ENCODE data around the gene FAIM2.

FAIM2 gene

GRCh38 chr12:49854976-49855375 lies 48.7 kb downstream of the FAIM2 start:
- ATAC-seq (no peak), DNase-seq (ENCODE audit: low spot score in 2 of 2) (no peak)
- Mint-ChIP-seq H3K4me1 (no peaks in the 10 kb centered on the region), H3K27ac (no peak overlapping the region), H3K9me3 (no peaks in the 10 kb centered on the region), H3K4me3 (no peak overlapping the region), H3K36me3 (no peaks in the 10 kb centered on the region)

GRCh38 chr12:49853671-49854070 lies 50.0 kb downstream of the FAIM2 start:
- H3K4me3 Mint-ChIP-seq, result no peak overlapping the region
- DNase-seq (ENCODE audit: low spot score in 2 of 2), result no peak
- H3K36me3 Mint-ChIP-seq, result no peaks in the 10 kb centered on the region
- no peak for ATAC-seq
- H3K27ac Mint-ChIP-seq, result no peak overlapping the region
- no peaks in the 10 kb centered on the region for H3K9me3 Mint-ChIP-seq
- no peaks in the 10 kb centered on the region for H3K4me1 Mint-ChIP-seq

- no peak overlapping the region for H3K27ac Mint-ChIP-seq
- no peak for DNase-seq (ENCODE audit: low spot score in 2 of 2)
- no peaks in the 10 kb centered on the region for H3K9me3 Mint-ChIP-seq
- peaks cover 22% of the 10 kb centered on the region for H3K4me1 Mint-ChIP-seq
- H3K36me3 Mint-ChIP-seq, result peaks cover 10% of the 10 kb centered on the region
- no peak overlapping the region for H3K4me3 Mint-ChIP-seq
- no peak for ATAC-seq
These were observed 56.5 kb downstream of the FAIM2 start for GRCh38 chr12:49847161-49847560.

GRCh38 chr12:49846032-49846431 lies 57.7 kb downstream of the FAIM2 start:
- Mint-ChIP-seq H3K27ac (no peak overlapping the region), H3K4me3 (no peak overlapping the region), H3K9me3 (no peaks in the 10 kb centered on the region), H3K4me1 (peaks cover 32% of the 10 kb centered on the region), H3K36me3 (peaks cover 13% of the 10 kb centered on the region)
- ATAC-seq (no peak), DNase-seq (ENCODE audit: low spot score in 2 of 2) (no peak)

GRCh38 chr12:49843876-49844437 lies 59.7 kb downstream of the FAIM2 start:
- DNase-seq (ENCODE audit: low spot score in 2 of 2) (no peak), ATAC-seq (no peak)
- H3K4me3 Mint-ChIP-seq, result peak overlapping the region; percentile 91
- no peaks in the 10 kb centered on the region for H3K9me3 Mint-ChIP-seq
- peaks cover 38% of the 10 kb centered on the region for H3K4me1 Mint-ChIP-seq
- peaks cover 13% of the 10 kb centered on the region for H3K36me3 Mint-ChIP-seq
- peak overlapping the region; percentile 95 for H3K27ac Mint-ChIP-seq

GRCh38 chr12:49843411-49843810 lies 60.3 kb downstream of the FAIM2 start:
- no peak for DNase-seq (ENCODE audit: low spot score in 2 of 2)
- Mint-ChIP-seq H3K9me3 (no peaks in the 10 kb centered on the region), H3K36me3 (peaks cover 13% of the 10 kb centered on the region), H3K27ac (peak overlapping the region; percentile 95), H3K4me3 (peak overlapping the region; percentile 91), H3K4me1 (peaks cover 40% of the 10 kb centered on the region)
- no peak for ATAC-seq

- Mint-ChIP-seq H3K4me3 (peak within 1 kb of the TSS; percentile 91), H3K9me3 (no peaks in the 10 kb centered on the region), H3K36me3 (peaks cover 13% of the 10 kb centered on the region), H3K4me1 (peaks cover 42% of the 10 kb centered on the region), H3K27ac (peak within 1 kb of the TSS; percentile 95)
- ATAC-seq (peak; percentile 94), DNase-seq (ENCODE audit: low spot score in 2 of 2) (peak; percentile 92 to 96)
These were observed 61.0 kb downstream of the FAIM2 start, which contains the start of gene BCDIN3D for GRCh38 chr12:49842519-49843352. TSS of gene BCDIN3D (minus strand) at chr12:49843106. CDS start at chr12:49843087, 19 bp downstream.

GRCh38 chr12:49838973-49839633 lies 64.6 kb downstream of the FAIM2 start:
- Mint-ChIP-seq H3K36me3 (peaks cover 13% of the 10 kb centered on the region), H3K9me3 (no peaks in the 10 kb centered on the region), H3K27ac (no peak overlapping the region), H3K4me3 (no peak overlapping the region), H3K4me1 (peaks cover 36% of the 10 kb centered on the region)
- DNase-seq (ENCODE audit: low spot score in 2 of 2) (no peak), ATAC-seq (no peak)

GRCh38 chr12:49832836-49833421 lies 70.8 kb downstream of the FAIM2 start:
- no peaks in the 10 kb centered on the region for H3K9me3 Mint-ChIP-seq
- no peak overlapping the region for H3K27ac Mint-ChIP-seq
- peaks cover 13% of the 10 kb centered on the region for H3K4me1 Mint-ChIP-seq
- DNase-seq (ENCODE audit: low spot score in 2 of 2) (no peak), ATAC-seq (no peak)
- H3K4me3 Mint-ChIP-seq, result no peak overlapping the region
- peaks cover 6% of the 10 kb centered on the region for H3K36me3 Mint-ChIP-seq

GRCh38 chr12:49831717-49832116 lies 72.0 kb downstream of the FAIM2 start:
- peaks cover 24% of the 10 kb centered on the region for H3K4me1 Mint-ChIP-seq
- peaks cover 6% of the 10 kb centered on the region for H3K36me3 Mint-ChIP-seq
- no peak for DNase-seq (ENCODE audit: low spot score in 2 of 2)
- no peak overlapping the region for H3K27ac Mint-ChIP-seq
- ATAC-seq, result no peak
- H3K9me3 Mint-ChIP-seq, result no peaks in the 10 kb centered on the region
- no peak overlapping the region for H3K4me3 Mint-ChIP-seq

GRCh38 chr12:49828133-49829091 lies 75.3 kb downstream of the FAIM2 start, which contains the start of gene NCKAP5L:
TSS of gene NCKAP5L (minus strand) at chr12:49828413. CDS start at chr12:49804044, 24,369 bp downstream.
- Mint-ChIP-seq H3K4me1 (peaks cover 38% of the 10 kb centered on the region), H3K4me3 (peak within 1 kb of the TSS; percentile 87), H3K9me3 (no peaks in the 10 kb centered on the region), H3K36me3 (peaks cover 6% of the 10 kb centered on the region), H3K27ac (peak within 1 kb of the TSS; percentile 75)
- peak; percentile 84 to 97 for DNase-seq (ENCODE audit: low spot score in 2 of 2)
- ATAC-seq, result peak; percentile 94

GRCh38 chr12:49827401-49828099 lies 76.2 kb downstream of the FAIM2 start:
- ATAC-seq, result no peak

GRCh38 chr12:49827051-49827400 lies 76.7 kb downstream of the FAIM2 start:
- no peak for DNase-seq (ENCODE audit: low spot score in 2 of 2)
- Mint-ChIP-seq H3K36me3 (peaks cover 6% of the 10 kb centered on the region), H3K4me1 (peaks cover 38% of the 10 kb centered on the region), H3K4me3 (peak overlapping the region; percentile 87), H3K9me3 (no peaks in the 10 kb centered on the region), H3K27ac (peak overlapping the region; percentile 12)
- no peak for ATAC-seq

More at GRCh38 chr12:49827401-49828099, 76.2 kb downstream of the FAIM2 start:
- no peaks in the 10 kb centered on the region for H3K9me3 Mint-ChIP-seq
- peaks cover 6% of the 10 kb centered on the region for H3K36me3 Mint-ChIP-seq
- H3K4me1 Mint-ChIP-seq, result peaks cover 38% of the 10 kb centered on the region
- peak overlapping the region; percentile 87 for H3K4me3 Mint-ChIP-seq
- DNase-seq (ENCODE audit: low spot score in 2 of 2), result no peak
- H3K27ac Mint-ChIP-seq, result peak overlapping the region; percentile 12

- peaks cover 6% of the 10 kb centered on the region for H3K36me3 Mint-ChIP-seq
- no peak for ATAC-seq
- peaks cover 42% of the 10 kb centered on the region for H3K4me1 Mint-ChIP-seq
- H3K9me3 Mint-ChIP-seq, result no peaks in the 10 kb centered on the region
- H3K4me3 Mint-ChIP-seq, result no peak overlapping the region
- H3K27ac Mint-ChIP-seq, result no peak overlapping the region
- DNase-seq (ENCODE audit: low spot score in 2 of 2), result no peak
These were observed 77.7 kb downstream of the FAIM2 start for GRCh38 chr12:49825971-49826421.
